A673 (cell line): ENCODE data around the gene MORN5.

Experiments used
- CTCF ChIP-seq: fragments of 300-800, 200-600 bp; sonication (generic); conservative IDR thresholded peaks from 2 replicates; pipeline ENCODE4 v1.5.1; 2017; ENCODE audit warnings: low read depth, mild to moderate bottlenecking, antibody characterized with exemption, low read length, moderate library complexity, mixed read lengths
- EZH2 ChIP-seq: fragments of 200-600 bp; sonication (generic); IDR thresholded peaks from 2 replicates; pipeline ENCODE4 v1.6.1; 2017; ENCODE audit warnings: borderline replicate concordance, low read depth, mild to moderate bottlenecking, mixed read lengths, antibody characterized with exemption, low read length; ENCODE audit not compliant: poor library complexity, severe bottlenecking

GRCh38 chr9:122180633-122181032, 20.9 kb downstream of the MORN5 start:
- no peak for TF ChIP-seq EZH2
- no peak for TF ChIP-seq CTCF
